ENCODE results near the gene CEP170B.

DNA sequence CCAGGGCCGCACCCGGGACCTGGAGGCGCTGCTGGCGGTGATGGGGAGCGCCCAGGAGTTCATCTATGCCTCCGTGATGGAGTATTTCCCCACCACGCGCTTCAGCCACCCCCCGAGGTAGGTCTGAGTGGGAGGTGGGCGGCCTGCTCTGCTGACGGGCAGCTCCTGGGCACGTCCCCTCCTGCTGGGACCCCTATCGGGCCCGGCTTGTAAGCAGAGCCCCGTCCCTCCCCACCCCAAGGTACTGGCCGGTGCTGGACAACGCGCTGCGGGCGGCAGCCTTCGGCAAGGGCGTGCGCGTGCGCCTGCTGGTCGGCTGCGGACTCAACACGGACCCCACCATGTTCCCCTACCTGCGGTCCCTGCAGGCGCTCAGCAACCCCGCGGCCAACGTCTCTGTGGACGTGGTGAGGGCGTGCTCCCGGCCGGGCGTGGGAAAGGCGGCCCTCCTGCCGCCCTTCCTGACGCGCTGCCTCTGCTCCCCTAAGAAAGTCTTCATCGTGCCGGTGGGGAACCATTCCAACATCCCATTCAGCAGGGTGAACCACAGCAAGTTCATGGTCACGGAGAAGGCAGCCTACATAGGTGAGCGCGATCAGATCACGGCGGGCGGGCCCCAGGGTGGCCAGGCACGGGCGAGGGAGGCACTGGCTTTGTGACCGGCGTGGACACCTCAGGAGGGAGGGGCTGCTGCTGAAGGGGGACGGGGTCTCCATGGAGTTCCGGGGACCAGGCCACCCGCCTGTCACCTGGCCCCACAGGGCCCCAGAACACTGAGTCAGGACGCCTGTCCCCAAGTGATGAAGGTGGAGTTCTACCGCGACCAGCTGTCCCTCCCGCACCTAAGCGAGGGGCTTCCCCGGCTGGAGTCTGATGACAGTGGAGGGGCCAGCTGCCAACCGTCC, 67.0 kb downstream of the CEP170B start:
- TF ChIP-seq, protein P1, sequence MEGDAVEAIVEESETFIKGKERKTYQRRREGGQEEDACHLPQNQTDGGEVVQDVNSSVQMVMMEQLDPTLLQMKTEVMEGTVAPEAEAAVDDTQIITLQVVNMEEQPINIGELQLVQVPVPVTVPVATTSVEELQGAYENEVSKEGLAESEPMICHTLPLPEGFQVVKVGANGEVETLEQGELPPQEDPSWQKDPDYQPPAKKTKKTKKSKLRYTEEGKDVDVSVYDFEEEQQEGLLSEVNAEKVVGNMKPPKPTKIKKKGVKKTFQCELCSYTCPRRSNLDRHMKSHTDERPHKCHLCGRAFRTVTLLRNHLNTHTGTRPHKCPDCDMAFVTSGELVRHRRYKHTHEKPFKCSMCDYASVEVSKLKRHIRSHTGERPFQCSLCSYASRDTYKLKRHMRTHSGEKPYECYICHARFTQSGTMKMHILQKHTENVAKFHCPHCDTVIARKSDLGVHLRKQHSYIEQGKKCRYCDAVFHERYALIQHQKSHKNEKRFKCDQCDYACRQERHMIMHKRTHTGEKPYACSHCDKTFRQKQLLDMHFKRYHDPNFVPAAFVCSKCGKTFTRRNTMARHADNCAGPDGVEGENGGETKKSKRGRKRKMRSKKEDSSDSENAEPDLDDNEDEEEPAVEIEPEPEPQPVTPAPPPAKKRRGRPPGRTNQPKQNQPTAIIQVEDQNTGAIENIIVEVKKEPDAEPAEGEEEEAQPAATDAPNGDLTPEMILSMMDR (IDR thresholded peaks at IDR 0.05; ENCODE audit: low read depth, low read length, poor library complexity, severe bottlenecking) = no peak
- no peak for TF ChIP-seq EZH2phosphoT487 (IDR thresholded peaks at IDR 0.05; ENCODE audit: borderline replicate concordance, low read length)
